Activated CD4-positive, alpha-beta T cell treated with anti-CD3 and anti-CD28 coated beads, Interleukin-2, amount 50 U/mL, for 48 hours (primary cell): ENCODE data around the gene PSIP1.
"Not testable (repeated sequence)": the region's sequence is repeated elsewhere in the genome, so short reads cannot be mapped to it uniquely, and the experiment has no call there.

Source experiments
- DNase-seq, 2 experiments: peaks; one replicate each; pipeline ENCODE4 v3.0.0-alpha.2; 2020

Gene PSIP1

GRCh38 chr9:15501179-15501578, 9.6 kb downstream of the PSIP1 start:
- no peak for DNase-seq

DNA sequence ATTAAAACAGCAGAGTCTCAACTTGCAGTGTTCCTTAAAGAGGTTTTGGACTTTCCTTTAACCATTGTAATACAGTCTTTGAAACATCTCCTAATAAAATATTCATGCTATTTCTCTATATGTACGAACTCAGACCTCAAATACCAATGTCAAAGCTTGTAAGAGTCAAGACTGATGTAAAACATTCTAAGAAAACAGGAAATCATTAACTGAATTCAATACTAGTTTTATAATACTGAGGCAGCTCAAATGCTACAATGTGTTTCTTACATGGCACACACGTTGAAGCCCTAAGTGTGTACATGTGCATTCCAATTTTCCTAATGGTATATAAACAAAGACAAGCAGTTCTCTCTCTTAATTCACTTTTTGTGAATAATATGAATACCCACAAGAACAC, 11.6 kb downstream of the PSIP1 start:
- no peak for DNase-seq

- no peak for DNase-seq
These were observed 12.3 kb downstream of the PSIP1 start for GRCh38 chr9:15498246-15498995.

- DNase-seq = no peak
These were observed 18.2 kb downstream of the PSIP1 start for GRCh38 chr9:15492485-15493150.

- DNase-seq = no peak
These were observed 18.8 kb downstream of the PSIP1 start for GRCh38 chr9:15491950-15492349.

- no peak for DNase-seq
These were observed 24.7 kb downstream of the PSIP1 start for GRCh38 chr9:15485836-15486666.

- DNase-seq = no peak
These were observed 26.0 kb downstream of the PSIP1 start for GRCh38 chr9:15484802-15485201.

GRCh38 chr9:15482146-15482545, 28.6 kb downstream of the PSIP1 start:
- DNase-seq = no peak

GRCh38 chr9:15480028-15480427, 30.7 kb downstream of the PSIP1 start:
- DNase-seq = no peak

DNA sequence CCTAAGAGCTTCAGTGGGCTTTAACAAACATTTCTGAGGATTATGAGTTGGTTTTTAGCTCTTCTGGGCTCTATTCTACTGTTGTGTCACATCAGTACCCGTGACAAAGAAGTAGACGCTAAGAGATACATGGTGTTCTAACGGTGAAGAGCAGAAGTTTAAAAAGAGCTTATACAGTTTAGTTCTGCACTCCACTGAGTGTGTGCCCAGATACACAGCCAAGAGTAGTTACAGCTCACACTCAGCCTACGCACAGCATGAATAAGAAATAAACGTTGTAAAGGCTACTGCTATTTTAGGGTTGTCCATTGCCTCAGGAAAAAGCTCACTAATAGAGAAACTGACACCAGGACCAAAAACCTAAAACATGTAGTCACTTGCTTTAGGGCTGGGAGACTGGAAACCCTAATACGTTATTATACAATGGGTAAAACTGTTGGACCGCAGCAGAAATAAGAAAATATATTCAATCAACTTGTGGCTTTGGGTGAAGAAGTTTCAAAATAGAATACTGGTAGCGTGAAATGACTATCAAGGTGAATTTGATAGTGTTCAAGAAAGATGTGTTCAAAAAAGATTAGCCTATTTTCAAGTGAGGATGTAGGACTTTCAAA, 34.7 kb downstream of the PSIP1 start:
- DNase-seq = no peak

DNA sequence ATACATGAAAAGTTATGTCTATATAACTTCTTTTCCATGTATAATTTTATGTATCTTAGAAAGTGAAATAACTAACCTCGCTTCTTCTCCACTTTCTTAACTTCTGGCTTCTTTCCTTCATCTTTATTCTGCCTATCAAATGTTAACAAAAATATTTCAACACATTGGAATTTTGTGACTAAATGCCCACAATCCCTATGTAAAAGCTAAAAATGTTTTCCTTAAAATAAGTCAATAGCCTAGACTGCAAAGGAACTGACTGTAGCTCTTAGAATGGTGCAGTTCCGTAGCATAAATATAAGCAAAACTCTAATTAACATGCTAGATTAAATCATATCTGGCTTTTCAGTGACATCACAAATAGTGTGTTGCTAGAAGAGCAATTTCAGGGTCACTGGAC, 40.9 kb downstream of the PSIP1 start:
- no peak for DNase-seq

- no peak for DNase-seq
These were observed 41.4 kb downstream of the PSIP1 start for GRCh38 chr9:15469406-15469805.

- DNase-seq = no peak
These were observed 42.6 kb downstream of the PSIP1 start for GRCh38 chr9:15468145-15468544.

- no peak for DNase-seq
These were observed 49.2 kb downstream of the PSIP1 start for GRCh38 chr9:15461601-15462000.

DNA sequence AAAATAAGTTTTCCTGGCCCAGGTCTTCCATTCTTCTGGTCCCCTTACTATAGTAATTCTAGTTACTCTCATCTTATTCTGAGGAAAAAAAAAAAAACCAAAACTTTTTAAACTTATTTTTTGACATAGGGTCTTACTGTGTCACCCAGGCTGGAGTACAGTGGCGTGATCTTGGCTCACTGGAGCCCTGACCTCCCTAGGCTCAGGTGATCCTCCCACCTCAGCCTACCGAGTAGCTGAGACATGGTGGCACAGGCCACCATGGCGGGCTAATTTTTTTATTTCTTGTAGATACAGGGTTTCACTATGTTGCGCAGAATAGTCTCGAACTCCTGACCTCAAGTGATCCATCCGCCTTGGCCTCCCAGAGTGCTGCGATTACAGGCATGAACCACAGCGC, 49.7 kb downstream of the PSIP1 start:
- no peak for DNase-seq

GRCh38 chr9:15453956-15454355, 56.8 kb downstream of the PSIP1 start:
- DNase-seq = no peak

DNA sequence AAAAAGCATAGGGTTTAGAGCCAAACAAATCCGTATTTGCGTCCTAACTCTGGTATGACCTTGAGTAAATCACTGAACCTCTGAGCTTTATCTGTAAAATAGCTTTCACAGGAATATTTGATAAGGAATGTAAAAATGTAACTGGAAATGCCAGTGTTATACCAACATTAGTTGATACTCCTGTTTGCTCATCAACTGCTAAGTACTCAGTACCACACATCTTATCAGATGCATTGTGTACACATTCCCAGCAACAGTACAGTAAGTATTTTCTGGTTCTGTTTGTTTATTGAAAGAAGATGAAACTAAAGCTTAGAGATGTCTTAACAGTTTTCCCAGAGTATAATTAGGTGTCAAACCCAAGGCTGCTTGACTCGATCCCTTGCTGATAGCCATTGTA, 66.6 kb downstream of the PSIP1 start:
- DNase-seq = no peak

GRCh38 chr9:15442264-15442663, 68.5 kb downstream of the PSIP1 start:
- not testable (repeated sequence) for DNase-seq

- DNase-seq = not testable (repeated sequence)
These were observed 68.9 kb downstream of the PSIP1 start for GRCh38 chr9:15441841-15442240.

- no peak for DNase-seq
These were observed 71.9 kb downstream of the PSIP1 start for GRCh38 chr9:15438891-15439290.

GRCh38 chr9:15433661-15434060, 77.1 kb downstream of the PSIP1 start:
- DNase-seq = no peak

GRCh38 chr9:15433191-15433590, 77.6 kb downstream of the PSIP1 start:
- no peak for DNase-seq
